Fibroblast of villous mesenchyme (primary cell): ENCODE measurements around the gene UBE2G2. TPM values are rescaled to one million over a fixed set of nuclear protein-coding genes. Genes with fewer than 3 reads are reported as not detected.

Experiments
- DNase-seq: peaks from one replicate; pipeline ENCODE4 v3.0.0-alpha.2; 2010; ENCODE audit warnings: low read depth
- H3K4me3 ChIP-seq: 2 replicates; pipeline ENCODE4 v1.5.1; 2011; ENCODE audit warnings: low read depth, mild to moderate bottlenecking, low read length
- total RNA-seq: library from RNA; depleted of rRNA; stranded (reverse); fragments of >200 nt; gene quantifications from 2 replicates; pipeline ENCODE4 v1.2.3, GENCODE V29; 2012
- TF ChIP-seq, protein P1 (sequence below): IDR thresholded peaks from 2 replicates; pipeline ENCODE4 v1.5.1; 2012; ENCODE audit warnings: low read depth, mild to moderate bottlenecking, low read length; ENCODE audit not compliant: insufficient read depth

Gene UBE2G2
- total RNA-seq, 1 donor, result 88.5 TPM

DNA sequence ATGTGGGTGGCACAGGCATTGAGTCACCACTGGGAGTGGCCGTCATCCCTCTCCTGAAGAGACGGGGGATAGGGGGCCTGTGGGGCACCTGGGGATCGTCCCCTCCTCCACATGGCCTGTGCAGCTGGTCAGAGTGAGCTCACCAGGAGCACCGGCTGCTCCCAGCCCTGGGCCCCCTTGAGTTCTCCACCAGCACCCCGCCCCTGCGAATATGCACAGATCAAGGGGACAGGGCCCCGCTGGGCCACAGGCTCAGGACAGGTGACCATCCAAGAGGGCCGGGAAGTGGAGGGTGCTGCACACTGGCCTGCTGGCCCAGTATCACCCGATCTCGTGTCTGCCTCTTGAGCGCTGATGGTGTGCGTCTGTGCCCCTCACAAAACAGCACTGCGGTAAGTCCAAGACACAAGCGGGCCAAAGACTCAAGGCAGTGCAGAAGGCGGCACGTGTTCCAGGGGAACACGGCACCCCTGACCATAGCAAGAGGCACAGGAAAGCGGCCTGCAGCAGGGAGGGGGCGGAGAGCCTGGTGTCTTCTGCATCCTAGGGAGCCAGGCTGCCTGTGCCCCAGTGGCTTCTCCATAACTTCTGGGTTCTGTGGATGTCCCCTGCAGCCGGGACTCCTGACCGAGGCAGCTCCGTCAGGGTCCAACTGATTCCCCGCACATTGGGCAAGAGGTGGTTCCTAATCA is 72.1 kb downstream of the UBE2G2 start:
- DNase-seq, result no peak
- TF ChIP-seq, protein P1, sequence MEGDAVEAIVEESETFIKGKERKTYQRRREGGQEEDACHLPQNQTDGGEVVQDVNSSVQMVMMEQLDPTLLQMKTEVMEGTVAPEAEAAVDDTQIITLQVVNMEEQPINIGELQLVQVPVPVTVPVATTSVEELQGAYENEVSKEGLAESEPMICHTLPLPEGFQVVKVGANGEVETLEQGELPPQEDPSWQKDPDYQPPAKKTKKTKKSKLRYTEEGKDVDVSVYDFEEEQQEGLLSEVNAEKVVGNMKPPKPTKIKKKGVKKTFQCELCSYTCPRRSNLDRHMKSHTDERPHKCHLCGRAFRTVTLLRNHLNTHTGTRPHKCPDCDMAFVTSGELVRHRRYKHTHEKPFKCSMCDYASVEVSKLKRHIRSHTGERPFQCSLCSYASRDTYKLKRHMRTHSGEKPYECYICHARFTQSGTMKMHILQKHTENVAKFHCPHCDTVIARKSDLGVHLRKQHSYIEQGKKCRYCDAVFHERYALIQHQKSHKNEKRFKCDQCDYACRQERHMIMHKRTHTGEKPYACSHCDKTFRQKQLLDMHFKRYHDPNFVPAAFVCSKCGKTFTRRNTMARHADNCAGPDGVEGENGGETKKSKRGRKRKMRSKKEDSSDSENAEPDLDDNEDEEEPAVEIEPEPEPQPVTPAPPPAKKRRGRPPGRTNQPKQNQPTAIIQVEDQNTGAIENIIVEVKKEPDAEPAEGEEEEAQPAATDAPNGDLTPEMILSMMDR, result no peak
- H3K4me3 ChIP-seq, result no peak overlapping the region

DNA sequence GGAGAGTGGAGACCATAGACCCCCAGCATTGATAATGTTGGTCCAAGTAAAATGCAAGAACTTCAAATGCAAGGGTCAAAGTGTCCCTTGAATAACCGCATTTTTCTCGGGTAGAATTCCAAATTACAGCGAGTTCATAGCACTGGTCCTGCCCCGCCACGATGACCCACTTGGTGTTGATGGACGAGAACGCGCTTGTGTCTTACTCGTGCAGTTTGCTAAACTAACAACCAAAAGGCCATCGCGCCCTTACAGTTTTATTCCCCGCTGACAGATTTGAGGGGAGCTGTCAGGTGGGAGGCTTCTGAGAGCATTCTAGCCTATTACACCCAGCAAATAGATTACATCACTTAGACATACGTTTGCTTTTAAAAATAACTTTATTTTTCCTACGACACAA is 72.9 kb downstream of the UBE2G2 start:
- no peak for DNase-seq
- H3K4me3 ChIP-seq, result no peak overlapping the region
- TF ChIP-seq, protein P1, result no peak

DNA sequence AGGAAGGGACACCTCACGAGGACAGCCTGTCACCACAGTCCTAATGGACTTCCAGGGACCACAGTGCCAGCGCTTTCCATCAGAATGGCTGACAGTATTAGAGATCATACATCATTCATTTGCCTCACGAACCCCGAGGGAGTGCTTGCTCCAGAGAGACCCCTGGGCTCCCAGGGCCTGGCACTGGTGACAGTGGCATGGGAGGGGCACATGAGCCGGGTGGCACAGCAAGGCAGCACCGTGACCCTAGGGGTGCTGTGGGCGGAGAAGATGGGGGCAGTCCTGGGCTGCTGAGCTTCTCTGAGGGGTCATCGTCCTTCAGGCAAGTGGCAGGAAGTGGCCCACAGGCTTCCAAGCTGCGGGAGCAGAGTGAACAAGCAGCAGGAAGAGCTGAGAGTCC is 73.9 kb downstream of the UBE2G2 start:
- no peak for DNase-seq
- TF ChIP-seq, protein P1, result no peak
- H3K4me3 ChIP-seq, result no peak overlapping the region

DNA sequence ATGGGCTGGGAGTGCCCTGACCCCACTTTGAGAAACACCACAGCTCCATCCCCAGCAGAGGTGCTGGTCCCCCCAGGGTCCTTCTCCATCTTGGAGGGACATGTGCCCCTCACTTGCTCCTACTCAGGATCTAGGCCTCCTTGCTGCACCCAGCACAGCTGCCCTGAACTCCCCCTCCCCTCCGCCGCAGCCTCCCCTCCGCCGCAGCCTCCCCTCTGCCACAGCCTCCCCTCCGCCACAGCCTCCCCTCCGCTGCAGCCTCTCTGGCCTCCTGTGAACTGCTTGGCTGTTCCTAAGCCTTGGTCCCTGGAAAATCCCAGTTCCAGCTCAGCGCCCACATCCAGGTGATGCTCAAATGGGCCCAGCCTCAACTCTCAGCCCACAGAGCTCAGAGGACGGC is 74.3 kb downstream of the UBE2G2 start:
- H3K4me3 ChIP-seq, result no peak overlapping the region
- DNase-seq, result no peak
- TF ChIP-seq, protein P1, result no peak

DNA sequence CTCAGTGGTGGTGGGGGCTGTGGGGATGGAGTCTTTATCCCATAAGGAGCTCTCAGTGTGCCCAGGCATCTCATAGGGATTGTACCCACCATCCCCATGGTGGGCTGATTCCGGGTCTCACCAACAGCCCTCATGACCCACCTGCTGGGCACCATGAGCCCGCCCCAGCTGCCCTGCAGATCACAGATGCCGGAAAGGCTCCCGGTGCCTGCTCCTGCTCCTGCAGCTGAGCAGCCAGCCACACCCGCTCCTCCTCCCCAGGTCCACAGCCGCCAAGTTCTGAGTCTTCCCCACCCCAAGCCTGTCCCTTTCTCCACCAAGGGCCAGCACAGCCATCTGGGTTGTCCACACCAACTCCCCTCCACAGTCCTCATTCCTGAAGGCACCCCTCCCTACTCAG is 74.8 kb downstream of the UBE2G2 start:
- TF ChIP-seq, protein P1, result no peak
- DNase-seq, result no peak
- no peak overlapping the region for H3K4me3 ChIP-seq

DNA sequence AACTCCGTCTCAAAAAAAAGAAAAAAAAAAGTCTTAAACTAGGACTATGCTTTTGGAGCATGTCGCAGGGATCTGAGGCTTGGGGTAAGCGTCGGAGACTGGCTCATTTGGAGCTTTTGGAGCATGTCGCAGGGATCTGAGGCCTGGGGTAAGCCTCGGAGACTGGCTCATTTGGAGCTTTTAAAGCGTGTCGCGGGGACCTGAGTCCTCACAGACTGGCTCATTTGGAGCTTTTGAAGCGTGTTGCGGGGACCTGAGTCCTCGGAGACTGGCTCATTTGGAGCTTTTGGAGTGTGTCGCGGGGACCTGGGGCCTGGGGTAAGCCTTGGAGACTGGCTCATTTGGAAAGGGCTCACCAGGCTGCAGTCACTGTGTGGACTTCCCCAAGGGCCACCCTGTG is 76.7 kb downstream of the UBE2G2 start:
- no peak for DNase-seq
- no peak overlapping the region for H3K4me3 ChIP-seq
- TF ChIP-seq, protein P1, result no peak

DNA sequence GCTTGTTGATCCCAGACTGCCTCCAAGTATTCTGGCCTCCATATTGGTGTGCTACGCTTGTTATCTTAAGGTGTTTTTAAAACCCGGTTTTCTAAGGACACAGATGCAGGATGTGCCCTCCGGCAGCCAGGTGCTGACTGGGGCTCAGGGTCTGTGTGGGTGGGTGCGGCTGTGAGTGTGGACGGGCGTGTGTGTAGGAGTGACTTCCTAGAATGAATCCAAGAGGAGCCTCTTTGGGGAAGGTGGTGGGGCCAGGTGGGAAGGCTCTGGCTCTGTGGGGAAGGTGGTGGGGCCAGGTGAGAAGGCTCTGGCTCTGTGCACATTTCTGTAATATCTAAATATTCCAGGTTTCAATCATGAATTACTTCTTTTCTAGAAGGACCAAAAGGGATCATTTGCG is 77.4 kb downstream of the UBE2G2 start:
- no peak overlapping the region for H3K4me3 ChIP-seq
- DNase-seq, result no peak
- TF ChIP-seq, protein P1, result no peak
